ENCODE results near the gene ERCC4. TPM values are rescaled to one million over a fixed set of nuclear protein-coding genes. Genes with fewer than 3 reads are reported as not detected.
"Not testable (repeated sequence)": the region's sequence is repeated elsewhere in the genome, so short reads cannot be mapped to it uniquely, and the experiment has no call there.

The ERCC4 gene
- total and polyA plus RNA-seq, 3 donors from 2014 or later, result 17.7 to 29.3 (median 19.6) TPM

DNA sequence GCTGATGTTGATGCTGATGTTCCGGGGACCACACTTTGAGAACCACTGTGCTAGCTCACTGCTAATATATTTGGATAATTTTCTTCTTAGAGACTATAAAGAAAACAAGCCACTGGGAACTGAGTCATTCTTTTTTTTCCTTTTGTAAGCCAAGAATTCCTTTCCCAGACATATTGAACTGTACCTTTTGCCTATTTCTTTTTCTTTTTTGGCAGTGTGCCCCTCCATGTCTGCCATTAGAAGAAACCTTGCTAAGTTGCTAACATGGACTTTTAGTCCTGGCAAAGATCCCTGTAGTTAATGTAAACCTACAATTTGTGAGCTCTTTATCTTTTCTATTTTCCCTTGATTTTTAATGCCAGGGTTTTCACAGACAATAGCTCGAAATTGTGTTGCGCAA, 17.3 kb upstream of the ERCC4 start:
- no peak for TF ChIP-seq POLR2A (IDR thresholded peaks at IDR 0.05)
- TF ChIP-seq, protein P1, sequence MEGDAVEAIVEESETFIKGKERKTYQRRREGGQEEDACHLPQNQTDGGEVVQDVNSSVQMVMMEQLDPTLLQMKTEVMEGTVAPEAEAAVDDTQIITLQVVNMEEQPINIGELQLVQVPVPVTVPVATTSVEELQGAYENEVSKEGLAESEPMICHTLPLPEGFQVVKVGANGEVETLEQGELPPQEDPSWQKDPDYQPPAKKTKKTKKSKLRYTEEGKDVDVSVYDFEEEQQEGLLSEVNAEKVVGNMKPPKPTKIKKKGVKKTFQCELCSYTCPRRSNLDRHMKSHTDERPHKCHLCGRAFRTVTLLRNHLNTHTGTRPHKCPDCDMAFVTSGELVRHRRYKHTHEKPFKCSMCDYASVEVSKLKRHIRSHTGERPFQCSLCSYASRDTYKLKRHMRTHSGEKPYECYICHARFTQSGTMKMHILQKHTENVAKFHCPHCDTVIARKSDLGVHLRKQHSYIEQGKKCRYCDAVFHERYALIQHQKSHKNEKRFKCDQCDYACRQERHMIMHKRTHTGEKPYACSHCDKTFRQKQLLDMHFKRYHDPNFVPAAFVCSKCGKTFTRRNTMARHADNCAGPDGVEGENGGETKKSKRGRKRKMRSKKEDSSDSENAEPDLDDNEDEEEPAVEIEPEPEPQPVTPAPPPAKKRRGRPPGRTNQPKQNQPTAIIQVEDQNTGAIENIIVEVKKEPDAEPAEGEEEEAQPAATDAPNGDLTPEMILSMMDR (IDR thresholded peaks at IDR 0.05), result no peak
- DNase-seq, result no peak

DNA sequence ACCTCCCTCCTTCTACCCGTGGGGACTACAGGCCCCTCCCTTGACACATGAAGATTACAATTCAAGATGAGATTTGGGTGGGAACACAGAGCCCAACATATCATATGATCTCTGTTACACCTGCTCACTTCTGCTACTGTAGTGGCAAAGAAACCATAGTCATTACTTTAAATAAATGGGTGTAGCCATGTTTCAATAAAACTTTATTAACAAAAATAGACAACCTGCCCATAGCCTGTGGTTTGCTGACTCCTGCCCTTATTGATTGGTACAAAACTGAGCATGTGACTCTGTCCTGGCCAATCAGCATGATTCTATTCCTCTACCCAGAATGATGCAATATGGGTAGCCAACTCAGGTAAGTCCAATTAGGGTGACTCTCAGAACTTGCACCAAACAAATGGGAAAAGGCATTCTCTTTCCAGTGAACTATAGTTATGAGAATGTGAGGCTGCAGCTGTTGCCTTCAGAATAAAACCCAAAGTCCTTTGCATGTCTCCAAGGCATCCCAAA, 15.7 kb upstream of the ERCC4 start:
- H3K4me1 ChIP-seq, result no peaks in the 10 kb centered on the region

More for the DNA sequence above, 17.3 kb upstream of the ERCC4 start:
- Histone ChIP-seq H3K27me3 (no peaks in the 10 kb centered on the region), H3K9me3 (no peaks in the 10 kb centered on the region), H3K4me1 (no peaks in the 10 kb centered on the region), H3K36me3 (ENCODE audit: low read depth, missing control alignments) (no peaks in the 10 kb centered on the region), H3K4me3 (no peak overlapping the region), H3K27ac (peak overlapping the region in 1 of 2 donors; percentile 19)
- WGBS, 2 donors, result 57 to 58% methylated on average over 3 of the region's 3 CpGs
- intact Hi-C loops (cut with DNase I; ENCODE audit: low total_unique reads), result no loop called here

DNA sequence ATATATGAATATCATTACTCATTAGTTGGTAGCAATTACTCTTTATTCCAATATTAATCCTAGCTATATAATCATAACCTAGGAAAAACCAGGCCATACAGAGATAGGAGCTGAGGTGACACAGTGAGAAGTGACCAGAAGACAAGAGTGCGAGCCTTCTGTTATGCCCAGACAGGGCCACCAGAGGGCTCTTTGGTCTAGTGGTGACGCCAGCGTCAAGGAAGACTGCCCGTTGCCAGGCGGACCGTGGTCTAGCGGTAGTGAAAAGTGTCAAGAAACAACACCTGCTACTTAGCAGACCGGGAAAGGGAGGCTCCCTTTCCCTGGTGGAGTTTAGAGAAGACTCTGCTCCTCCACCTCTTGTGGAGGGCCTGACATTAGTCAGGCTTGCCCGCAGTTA, 15.1 kb upstream of the ERCC4 start:
- TF ChIP-seq, protein P1 (IDR thresholded peaks at IDR 0.05), result peak in 2 of 3 experiments; percentile 15 to 28
- intact Hi-C loops (cut with DNase I; ENCODE audit: low total_unique reads); H3K27ac ChIP-seq; H3K27me3 ChIP-seq; H3K36me3 ChIP-seq (ENCODE audit: low read depth, missing control alignments); H3K9me3 ChIP-seq; H3K4me1 ChIP-seq; H3K4me3 ChIP-seq: not testable (repeated sequence)
- WGBS, 2 donors, result 60 to 62% methylated on average over 7 to 9 of the region's 9 CpGs
- peak; percentile 79 for DNase-seq

More for the DNA sequence above, 15.7 kb upstream of the ERCC4 start:
- WGBS, 2 donors, result 50 to 58% methylated on average over 1 of the region's 1 CpG
- Histone ChIP-seq H3K9me3 (no peaks in the 10 kb centered on the region), H3K4me3 (no peak overlapping the region), H3K27me3 (no peaks in the 10 kb centered on the region), H3K27ac (no peak overlapping the region), H3K36me3 (ENCODE audit: low read depth, missing control alignments) (no peaks in the 10 kb centered on the region)
- no peak for DNase-seq
- no peak for TF ChIP-seq POLR2A (IDR thresholded peaks at IDR 0.05)
- TF ChIP-seq, protein P1 (IDR thresholded peaks at IDR 0.05), result no peak
- intact Hi-C loops (cut with DNase I; ENCODE audit: low total_unique reads), result no loop called here

DNA sequence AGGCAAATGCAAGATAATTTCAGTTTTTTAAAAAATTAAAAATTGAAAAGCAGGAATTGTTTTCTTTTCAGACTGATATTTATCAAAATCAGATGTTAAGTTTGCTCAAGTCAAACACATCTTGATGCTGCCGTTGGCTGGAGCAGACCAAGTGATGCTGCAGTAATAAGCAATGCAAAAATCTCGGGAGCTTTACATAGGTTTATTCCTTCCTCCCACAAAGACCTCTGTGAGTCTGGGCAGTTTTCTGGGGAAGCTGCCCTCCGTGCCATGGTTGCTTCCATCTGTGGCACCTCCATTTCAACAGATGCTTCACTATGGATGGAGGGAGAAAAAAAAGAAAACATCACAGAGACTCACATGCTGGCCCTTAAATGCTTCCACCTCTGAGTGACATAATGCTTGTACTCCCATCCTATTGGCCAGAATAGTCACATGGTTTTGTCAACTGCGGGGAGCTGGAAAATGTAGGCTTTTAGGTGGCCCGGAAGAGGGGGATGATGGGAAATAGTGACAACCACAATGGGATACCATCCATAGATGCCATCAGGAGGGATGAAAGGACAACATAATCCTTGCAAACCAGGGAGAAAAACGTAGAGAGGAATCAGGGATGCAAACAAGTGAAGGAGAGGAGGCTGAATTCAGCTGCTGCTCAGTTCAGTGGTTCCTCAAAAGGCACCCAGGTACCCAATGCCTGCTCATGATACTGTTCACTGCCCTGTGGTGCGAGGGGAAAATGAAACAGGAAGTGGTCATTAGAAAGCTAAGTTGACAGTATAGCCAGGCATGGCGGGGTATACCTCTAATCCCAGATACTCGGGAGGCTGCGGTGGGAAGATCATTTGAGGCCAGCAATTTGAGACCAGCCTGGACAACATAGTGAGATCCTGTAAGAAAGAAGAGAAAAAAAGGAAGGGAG, 13.5 kb upstream of the ERCC4 start:
- TF ChIP-seq, protein P1 (IDR thresholded peaks at IDR 0.05), result no peak
- TF ChIP-seq POLR2A (IDR thresholded peaks at IDR 0.05), result no peak
- intact Hi-C loops (cut with DNase I; ENCODE audit: low total_unique reads), result no loop called here
- H3K4me1 ChIP-seq, result peaks cover 9% of the 10 kb centered on the region
- DNase-seq, result no peak
- H3K27ac ChIP-seq, result no peak overlapping the region
- WGBS, 2 donors, result 86 to 90% methylated on average over 10 of the region's 10 CpGs
- H3K4me3 ChIP-seq, result no peak overlapping the region
- no peaks in the 10 kb centered on the region for H3K36me3 ChIP-seq (ENCODE audit: low read depth, missing control alignments)
- H3K27me3 ChIP-seq, result no peaks in the 10 kb centered on the region
- no peaks in the 10 kb centered on the region for H3K9me3 ChIP-seq
